ENCODE data around the gene MRFAP1L1. TPM values are rescaled to one million over a fixed set of nuclear protein-coding genes. Genes with fewer than 3 reads are reported as not detected.
A peak's percentile ranks its signal among the peaks of the same experiment; 100 is the strongest.

The MRFAP1L1 gene
- total RNA-seq, 1 donor = 38.0 TPM

DNA sequence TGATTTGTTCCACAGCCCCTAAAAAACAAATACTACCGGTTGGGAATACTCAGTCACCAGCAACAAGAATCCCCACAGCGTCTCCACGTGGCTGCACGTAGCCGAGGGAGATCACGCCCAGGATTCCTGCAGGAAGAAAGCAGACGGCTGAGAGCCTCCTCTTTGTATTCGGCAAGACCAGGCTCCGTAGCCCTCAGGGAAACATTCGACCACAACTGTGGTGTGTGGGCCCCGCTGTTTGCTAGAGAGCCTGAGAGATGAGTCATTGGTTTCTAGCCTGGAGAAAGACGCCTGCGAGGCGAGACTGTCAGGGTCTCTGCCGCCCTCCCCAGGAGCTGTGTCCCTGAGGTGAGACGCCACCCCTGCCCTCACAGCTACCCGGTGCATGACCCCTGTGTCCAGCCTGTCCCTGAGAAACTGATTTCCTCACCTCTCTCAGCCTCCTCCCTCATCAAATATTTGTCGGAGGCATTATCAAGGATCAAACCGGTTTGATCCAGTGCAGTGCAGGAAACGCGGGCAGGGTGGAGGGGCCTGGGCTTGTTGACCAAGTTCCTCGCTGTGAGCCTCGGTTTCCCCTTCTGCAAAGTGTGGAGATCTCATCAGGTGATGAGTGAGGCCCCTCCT, 20.7 kb downstream of the MRFAP1L1 start:
- H3K4me3 ChIP-seq (ENCODE audit: insufficient read depth, low read length) = peak overlapping the region; percentile 65
- no peaks in the 10 kb centered on the region for H3K27me3 ChIP-seq (ENCODE audit: insufficient read depth, low read length)
- H3K27ac ChIP-seq (ENCODE audit: low read depth, low read length) = peak overlapping the region; percentile 81
- peaks cover 20% of the 10 kb centered on the region for H3K4me1 ChIP-seq (ENCODE audit: insufficient read depth, low read length)
- H3K9me3 ChIP-seq (ENCODE audit: low read depth, low read length) = no peaks in the 10 kb centered on the region
- H3K36me3 ChIP-seq (ENCODE audit: insufficient read depth, low read length) = no peaks in the 10 kb centered on the region
- peak overlapping the region; percentile 97 for H2AFZ ChIP-seq (ENCODE audit: low read length)
- no peaks in the 10 kb centered on the region for H3K79me2 ChIP-seq (ENCODE audit: insufficient read depth, low read length)
- TF ChIP-seq, protein P1, sequence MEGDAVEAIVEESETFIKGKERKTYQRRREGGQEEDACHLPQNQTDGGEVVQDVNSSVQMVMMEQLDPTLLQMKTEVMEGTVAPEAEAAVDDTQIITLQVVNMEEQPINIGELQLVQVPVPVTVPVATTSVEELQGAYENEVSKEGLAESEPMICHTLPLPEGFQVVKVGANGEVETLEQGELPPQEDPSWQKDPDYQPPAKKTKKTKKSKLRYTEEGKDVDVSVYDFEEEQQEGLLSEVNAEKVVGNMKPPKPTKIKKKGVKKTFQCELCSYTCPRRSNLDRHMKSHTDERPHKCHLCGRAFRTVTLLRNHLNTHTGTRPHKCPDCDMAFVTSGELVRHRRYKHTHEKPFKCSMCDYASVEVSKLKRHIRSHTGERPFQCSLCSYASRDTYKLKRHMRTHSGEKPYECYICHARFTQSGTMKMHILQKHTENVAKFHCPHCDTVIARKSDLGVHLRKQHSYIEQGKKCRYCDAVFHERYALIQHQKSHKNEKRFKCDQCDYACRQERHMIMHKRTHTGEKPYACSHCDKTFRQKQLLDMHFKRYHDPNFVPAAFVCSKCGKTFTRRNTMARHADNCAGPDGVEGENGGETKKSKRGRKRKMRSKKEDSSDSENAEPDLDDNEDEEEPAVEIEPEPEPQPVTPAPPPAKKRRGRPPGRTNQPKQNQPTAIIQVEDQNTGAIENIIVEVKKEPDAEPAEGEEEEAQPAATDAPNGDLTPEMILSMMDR (IDR thresholded peaks at IDR 0.05; ENCODE audit: extremely low read depth, low read depth, low read length) = peak; percentile 38
- H4K20me1 ChIP-seq (ENCODE audit: insufficient read depth, low read length) = no peaks in the 10 kb centered on the region
- peak overlapping the region; percentile 84 for H3K4me2 ChIP-seq (ENCODE audit: insufficient read depth, low read length)
- DNase-seq (ENCODE audit: insufficient read length, low spot score, missing footprints) = peak; percentile 99

DNA sequence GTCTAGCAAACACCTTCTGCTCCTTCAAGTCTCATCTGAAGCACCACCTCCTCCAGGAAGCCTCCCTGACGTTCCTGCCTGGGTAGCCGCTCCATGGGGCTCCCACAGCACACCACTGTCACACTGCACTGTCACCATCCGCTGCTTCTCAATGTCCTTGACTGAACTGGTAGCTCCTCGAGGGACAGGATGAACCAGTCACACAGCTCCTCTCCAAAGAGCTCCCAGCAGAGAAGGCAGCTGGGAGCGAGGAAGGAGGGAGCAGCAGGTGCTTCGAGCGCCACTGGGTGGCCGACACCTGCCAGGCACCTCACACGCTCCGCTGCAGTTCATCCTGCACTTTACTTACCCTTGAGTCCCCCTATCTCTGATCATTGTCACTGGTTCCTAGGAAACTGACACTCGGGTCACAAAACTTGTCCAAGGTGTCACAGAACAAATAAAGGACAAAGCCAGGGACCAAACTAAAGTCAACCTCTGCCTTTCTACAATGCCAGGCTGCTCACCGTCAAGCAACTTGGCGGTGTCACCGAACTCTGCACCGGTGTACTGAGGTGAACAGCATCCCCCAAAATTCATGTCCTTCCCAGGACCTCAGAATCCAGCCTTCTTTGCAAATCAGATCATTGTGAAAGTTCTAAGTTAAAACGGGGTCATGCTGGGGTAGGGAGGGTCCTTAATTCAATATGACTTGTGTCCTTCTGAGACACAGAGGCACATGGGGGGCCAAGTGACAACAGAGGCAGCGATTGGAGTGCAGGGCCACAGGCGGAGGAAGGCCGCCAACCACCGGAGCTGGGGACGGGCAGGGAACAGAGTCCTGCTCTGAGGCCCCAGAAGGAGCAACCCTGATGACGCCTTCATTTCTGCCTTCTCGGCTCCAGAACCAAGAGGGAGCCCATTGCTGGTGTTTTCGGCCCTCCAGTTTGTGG, 21.5 kb downstream of the MRFAP1L1 start:
- Histone ChIP-seq H3K4me2 (ENCODE audit: insufficient read depth, low read length) (peak overlapping the region; percentile 84), H3K36me3 (ENCODE audit: insufficient read depth, low read length) (no peaks in the 10 kb centered on the region), H3K4me1 (ENCODE audit: insufficient read depth, low read length) (peaks cover 19% of the 10 kb centered on the region), H3K4me3 (ENCODE audit: insufficient read depth, low read length) (peak overlapping the region; percentile 65), H3K79me2 (ENCODE audit: insufficient read depth, low read length) (no peaks in the 10 kb centered on the region), H3K9me3 (ENCODE audit: low read depth, low read length) (no peaks in the 10 kb centered on the region), H3K27ac (ENCODE audit: low read depth, low read length) (peak overlapping the region; percentile 81), H2AFZ (ENCODE audit: low read length) (peak overlapping the region; percentile 97), H4K20me1 (ENCODE audit: insufficient read depth, low read length) (no peaks in the 10 kb centered on the region), H3K27me3 (ENCODE audit: insufficient read depth, low read length) (no peaks in the 10 kb centered on the region)
- TF ChIP-seq, protein P1 (IDR thresholded peaks at IDR 0.05; ENCODE audit: extremely low read depth, low read depth, low read length) = no peak
- no peak for DNase-seq (ENCODE audit: insufficient read length, low spot score, missing footprints)

DNA sequence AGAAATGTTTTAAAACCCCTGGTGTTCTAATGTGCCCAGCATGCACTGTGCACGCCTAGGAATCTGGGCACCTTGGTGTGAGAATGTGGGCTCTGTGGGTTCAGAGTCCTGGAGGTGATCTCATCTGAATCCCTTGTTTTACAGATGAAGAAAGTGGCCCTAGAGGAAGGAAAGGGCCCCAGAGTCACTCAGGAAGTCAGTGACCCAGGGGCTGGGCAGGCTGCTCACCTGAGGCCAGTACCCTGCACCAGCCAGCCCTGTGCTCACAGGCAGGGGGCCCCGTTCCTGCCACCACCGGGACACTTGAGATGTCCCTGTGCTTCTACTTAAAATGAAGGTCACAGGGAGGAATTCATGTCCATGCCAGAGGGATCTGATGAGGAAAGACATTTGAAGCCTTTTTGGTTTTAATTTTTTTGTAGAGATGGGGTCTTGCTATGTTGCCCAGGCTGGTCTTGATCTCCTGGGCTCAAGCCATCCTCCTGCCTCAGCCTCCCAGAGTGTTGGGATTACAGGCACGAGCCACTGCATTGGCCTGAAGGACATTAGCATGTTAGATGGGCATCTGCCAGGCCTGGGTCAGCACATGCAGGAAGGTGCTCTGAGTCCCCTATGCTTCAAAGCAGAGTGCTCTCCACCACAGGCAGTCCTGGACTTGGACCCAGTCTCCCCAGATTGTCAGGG, 23.4 kb downstream of the MRFAP1L1 start:
- Histone ChIP-seq H3K79me2 (ENCODE audit: insufficient read depth, low read length) (no peaks in the 10 kb centered on the region), H3K4me3 (ENCODE audit: insufficient read depth, low read length) (no peak overlapping the region), H2AFZ (ENCODE audit: low read length) (no peak overlapping the region), H3K27ac (ENCODE audit: low read depth, low read length) (no peak overlapping the region), H3K4me2 (ENCODE audit: insufficient read depth, low read length) (no peak overlapping the region), H3K36me3 (ENCODE audit: insufficient read depth, low read length) (no peaks in the 10 kb centered on the region), H4K20me1 (ENCODE audit: insufficient read depth, low read length) (no peaks in the 10 kb centered on the region), H3K9me3 (ENCODE audit: low read depth, low read length) (no peaks in the 10 kb centered on the region), H3K4me1 (ENCODE audit: insufficient read depth, low read length) (peaks cover 12% of the 10 kb centered on the region), H3K27me3 (ENCODE audit: insufficient read depth, low read length) (no peaks in the 10 kb centered on the region)
- TF ChIP-seq, protein P1 (IDR thresholded peaks at IDR 0.05; ENCODE audit: extremely low read depth, low read depth, low read length) = no peak
- peak; percentile 31 for DNase-seq (ENCODE audit: insufficient read length, low spot score, missing footprints)

Measured in osteoblast (primary cell).